ENCODE results near the gene COTL1.

DNA sequence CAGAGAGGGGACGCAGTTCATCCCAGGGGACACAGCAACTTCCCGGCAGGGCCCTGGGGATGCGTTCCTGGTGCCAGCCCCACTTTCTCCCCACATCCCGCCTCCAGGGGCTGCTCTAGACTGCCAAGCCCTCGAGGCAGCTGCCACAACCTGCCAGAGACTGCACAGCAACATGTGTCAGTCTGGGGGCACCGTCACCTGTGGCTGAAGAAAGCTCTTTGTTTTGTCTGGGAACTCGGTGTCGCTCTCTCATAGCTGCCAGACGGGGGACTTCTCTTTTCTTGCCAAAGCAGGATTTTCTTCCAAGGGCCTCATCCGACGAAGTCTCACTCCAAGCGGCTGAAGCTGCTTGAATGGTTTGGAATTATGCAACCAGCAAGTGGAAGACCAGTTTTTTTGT is 43.7 kb downstream of the COTL1 start:
- no peak for TF ChIP-seq CTCF (IDR thresholded peaks at IDR 0.05)
- TF ChIP-seq POLR2A (IDR thresholded peaks at IDR 0.05) = no peak

Data from heart left ventricle (tissue), 13 donors.